Measurements from ENCODE around the gene ZMYM3. TPM values are rescaled to one million over a fixed set of nuclear protein-coding genes. Genes with fewer than 3 reads are reported as not detected.

The ZMYM3 gene
- total RNA-seq, 1 experiment from 2014 or later = 32.9 TPM

DNA sequence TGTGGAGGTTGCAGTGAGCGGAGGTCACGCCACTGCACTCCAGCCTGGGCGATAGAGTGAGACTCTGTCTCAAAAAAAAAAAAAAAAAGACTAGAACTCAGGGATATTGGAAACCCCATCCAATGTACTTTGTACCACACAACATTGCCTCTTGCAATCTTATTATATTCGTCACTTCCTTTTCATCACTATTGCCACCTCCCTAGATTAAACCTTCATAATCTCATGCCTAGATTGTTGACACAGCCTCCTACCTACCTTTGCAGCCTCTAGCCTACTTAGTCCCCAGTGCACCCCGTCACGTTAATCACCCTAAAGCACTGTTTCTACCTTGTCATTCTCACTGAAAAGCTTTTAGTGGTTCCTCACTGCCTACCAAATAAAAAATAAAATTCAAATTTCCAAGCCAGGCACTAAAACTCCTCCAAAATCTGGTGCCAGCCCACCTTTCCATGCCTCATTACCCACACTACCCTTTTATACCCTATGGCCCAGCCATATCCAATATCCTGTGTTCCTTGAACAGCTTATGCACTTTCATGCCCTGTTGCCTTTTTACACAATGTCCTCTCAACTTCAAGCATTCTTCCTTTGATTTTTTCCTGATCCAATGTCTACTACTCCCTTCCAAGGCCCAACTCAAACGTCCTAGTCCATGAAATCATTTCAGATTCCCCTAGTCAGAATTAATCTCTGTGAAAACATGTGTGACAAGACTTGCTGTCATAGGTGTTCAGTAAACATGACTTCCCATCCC, 54.5 kb downstream of the ZMYM3 start:
- no peaks in the 10 kb centered on the region for H3K36me3 ChIP-seq (ENCODE audit: control insufficient read depth in 1 of 2, insufficient read depth in 2 of 2, low read length in 2 of 2)

More for the DNA sequence above, 54.5 kb downstream of the ZMYM3 start:
- no peaks in the 10 kb centered on the region for H3K79me2 ChIP-seq (ENCODE audit: insufficient read depth, low read length)
- no TSS peak for BruUV-seq (replicated peaks)
- H3K27me3 ChIP-seq (ENCODE audit: insufficient read depth, low read length) = no peaks in the 10 kb centered on the region
- TF ChIP-seq EZH2 (IDR thresholded peaks at IDR 0.05) (no peak), TCF7L2 (IDR thresholded peaks at IDR 0.05; ENCODE audit: borderline replicate concordance, extremely low read depth, insufficient read depth, insufficient read length) (no peak), POLR2AphosphoS5 (IDR thresholded peaks at IDR 0.05; ENCODE audit: low read depth, low read length) (no peak), ZNF274 (IDR thresholded peaks at IDR 0.05; ENCODE audit: low read depth, low read length) (no peak), CTCF (IDR thresholded peaks at IDR 0.05 in 2 of 3, conservative IDR thresholded peaks at IDR 0.05 in 1 of 3; ENCODE audit: borderline replicate concordance in 1 of 3, insufficient read depth in 1 of 3, low read depth in 2 of 3, low read length in 2 of 3) (no peak), SRF (IDR thresholded peaks at IDR 0.05; ENCODE audit: low read depth) (no peak), JUND (IDR thresholded peaks at IDR 0.05) (no peak), SP1 (IDR thresholded peaks at IDR 0.05; ENCODE audit: low read depth) (no peak), FOSL1 (IDR thresholded peaks at IDR 0.05; ENCODE audit: low read depth) (no peak)
- TF ChIP-seq, protein P1, sequence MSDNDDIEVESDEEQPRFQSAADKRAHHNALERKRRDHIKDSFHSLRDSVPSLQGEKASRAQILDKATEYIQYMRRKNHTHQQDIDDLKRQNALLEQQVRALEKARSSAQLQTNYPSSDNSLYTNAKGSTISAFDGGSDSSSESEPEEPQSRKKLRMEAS (IDR thresholded peaks at IDR 0.05) = no peak
- ChIA-PET POLR2A (no interaction called here), CTCF (no interaction called here), RAD21 (ENCODE audit: low non-redundant PET in 1 of 2, low total read pairs in 2 of 2, uncharacterized antibody in 2 of 2, unreplicated experiment in 2 of 2) (no interaction called here)
- no peak for ATAC-seq
- intact Hi-C loops (cut with micrococcal nuclease) = no loop called here
- H3K4me1 ChIP-seq (ENCODE audit: control insufficient read depth in 1 of 2, insufficient read depth in 2 of 2, low read length in 2 of 2) = peaks cover 0 to 3% of the 10 kb centered on the region in 2 experiments; a peak in 1 of 4 replicates
- no peak overlapping the region for H3K4me3 ChIP-seq (replicated peaks in 1 of 2; ENCODE audit: low read depth in 1 of 2, low read length in 2 of 2)
- no peak for DNase-seq (ENCODE audit: low read depth, low spot score)
- H3K4me2 ChIP-seq (ENCODE audit: low read length) = no peak overlapping the region
- H3K9ac ChIP-seq (ENCODE audit: low read length) = no peak overlapping the region
- no peak overlapping the region for H3K27ac ChIP-seq (ENCODE audit: low read depth, low read length)
- H3K9me2 ChIP-seq (ENCODE audit: insufficient read depth) = no peaks in the 10 kb centered on the region
- no peaks in the 10 kb centered on the region for H3K9me3 ChIP-seq (ENCODE audit: control insufficient read depth in 1 of 2, insufficient read depth in 1 of 2, low read depth in 1 of 2, low read length in 2 of 2)
- H2AFZ ChIP-seq (ENCODE audit: low read depth, low read length, poor library complexity, severe bottlenecking) = no peak overlapping the region
- H4K20me1 ChIP-seq (ENCODE audit: insufficient read depth) = no peaks in the 10 kb centered on the region

All from HCT116 (cell line).